ENCODE results near the gene SPTB. TPM values are rescaled to one million over a fixed set of nuclear protein-coding genes. Genes with fewer than 3 reads are reported as not detected.
A peak's percentile ranks its signal among the peaks of the same experiment; 100 is the strongest.

Gene SPTB
- total and polyA plus RNA-seq, 2 experiments from 2014 or later, result 1.1 to 1.7 TPM

GRCh38 chr14:64723691-64724577 lies 155.8 kb downstream of the SPTB start:
- H3K4me2 ChIP-seq, result peak overlapping the region; percentile 26
- H3K4me3 ChIP-seq, result no peak overlapping the region
- DNase-seq (ENCODE audit: low spot score), result peak; percentile 77
- peaks cover 95% of the 10 kb centered on the region for H3K79me2 ChIP-seq
- TF ChIP-seq EZH2phosphoT487 (IDR thresholded peaks at IDR 0.05; ENCODE audit: low read depth, severe bottlenecking, unreplicated experiment), result no peak
- no peak for TF ChIP-seq CTCF (IDR thresholded peaks at IDR 0.05; ENCODE audit: poor library complexity)
- TF ChIP-seq EZH2 (IDR thresholded peaks at IDR 0.05; ENCODE audit: borderline replicate concordance), result no peak
- H4K20me1 ChIP-seq (ENCODE audit: insufficient read depth, poor library complexity, severe bottlenecking), result no peaks in the 10 kb centered on the region
- no peak overlapping the region for H2AFZ ChIP-seq
- no peaks in the 10 kb centered on the region for H3K27me3 ChIP-seq
- no peaks in the 10 kb centered on the region for H3K36me3 ChIP-seq (replicated peaks; ENCODE audit: insufficient read depth, low read depth)
- WGBS (ENCODE audit: low lambda C conversion rate, missing lambda C conversion rate), result 57% methylated on average over 15 of the region's 15 CpGs
- no peaks in the 10 kb centered on the region for H3K9me3 ChIP-seq (ENCODE audit: low read depth)
- H3K4me1 ChIP-seq (ENCODE audit: insufficient read depth), result peaks cover 77% of the 10 kb centered on the region
- peak overlapping the region; percentile 94 for H3K27ac ChIP-seq
- H3K9me2 ChIP-seq (replicated peaks; ENCODE audit: insufficient read depth), result no peaks in the 10 kb centered on the region

GRCh38 chr14:64722842-64723447 lies 156.8 kb downstream of the SPTB start:
- Histone ChIP-seq H3K79me2 (peaks cover 95% of the 10 kb centered on the region), H4K20me1 (ENCODE audit: insufficient read depth, poor library complexity, severe bottlenecking) (no peaks in the 10 kb centered on the region), H3K27ac (peak overlapping the region; percentile 94), H3K4me3 (no peak overlapping the region), H3K9me3 (ENCODE audit: low read depth) (no peaks in the 10 kb centered on the region), H2AFZ (no peak overlapping the region), H3K36me3 (replicated peaks; ENCODE audit: insufficient read depth, low read depth) (no peaks in the 10 kb centered on the region), H3K4me2 (no peak overlapping the region), H3K9me2 (replicated peaks; ENCODE audit: insufficient read depth) (no peaks in the 10 kb centered on the region), H3K4me1 (ENCODE audit: insufficient read depth) (peaks cover 87% of the 10 kb centered on the region), H3K27me3 (no peaks in the 10 kb centered on the region)
- TF ChIP-seq EZH2 (IDR thresholded peaks at IDR 0.05; ENCODE audit: borderline replicate concordance), result no peak
- WGBS (ENCODE audit: low lambda C conversion rate, missing lambda C conversion rate), result 97% methylated on average over 5 of the region's 5 CpGs
- no peak for DNase-seq (ENCODE audit: low spot score)

GRCh38 chr14:64721899-64722298 lies 157.8 kb downstream of the SPTB start:
- Histone ChIP-seq H3K9me3 (ENCODE audit: low read depth) (no peaks in the 10 kb centered on the region), H3K4me3 (no peak overlapping the region), H3K9me2 (replicated peaks; ENCODE audit: insufficient read depth) (no peaks in the 10 kb centered on the region), H3K4me1 (ENCODE audit: insufficient read depth) (peaks cover 95% of the 10 kb centered on the region), H3K27me3 (no peaks in the 10 kb centered on the region), H3K27ac (peak overlapping the region; percentile 94), H3K79me2 (peaks cover 95% of the 10 kb centered on the region), H3K36me3 (replicated peaks; ENCODE audit: insufficient read depth, low read depth) (no peaks in the 10 kb centered on the region), H2AFZ (no peak overlapping the region), H3K4me2 (peak overlapping the region; percentile 20), H4K20me1 (ENCODE audit: insufficient read depth, poor library complexity, severe bottlenecking) (no peaks in the 10 kb centered on the region)
- WGBS (ENCODE audit: low lambda C conversion rate, missing lambda C conversion rate), result 78% methylated on average over 9 of the region's 9 CpGs
- DNase-seq (ENCODE audit: low spot score), result no peak
- TF ChIP-seq EZH2phosphoT487 (IDR thresholded peaks at IDR 0.05; ENCODE audit: low read depth, severe bottlenecking, unreplicated experiment) (no peak), CTCF (IDR thresholded peaks at IDR 0.05; ENCODE audit: poor library complexity) (no peak), EZH2 (IDR thresholded peaks at IDR 0.05; ENCODE audit: borderline replicate concordance) (no peak)

- H3K79me2 ChIP-seq, result peaks cover 98% of the 10 kb centered on the region
- no peak overlapping the region for H2AFZ ChIP-seq
- no peaks in the 10 kb centered on the region for H3K9me2 ChIP-seq (replicated peaks; ENCODE audit: insufficient read depth)
- no peak for DNase-seq (ENCODE audit: low spot score)
- peaks cover 96% of the 10 kb centered on the region for H3K4me1 ChIP-seq (ENCODE audit: insufficient read depth)
- H3K27ac ChIP-seq, result peak overlapping the region; percentile 94
- H3K4me3 ChIP-seq, result no peak overlapping the region
- H3K4me2 ChIP-seq, result peak overlapping the region; percentile 57
- TF ChIP-seq CTCF (IDR thresholded peaks at IDR 0.05; ENCODE audit: poor library complexity), result no peak
- no peak for TF ChIP-seq EZH2phosphoT487 (IDR thresholded peaks at IDR 0.05; ENCODE audit: low read depth, severe bottlenecking, unreplicated experiment)
- no peak for TF ChIP-seq EZH2 (IDR thresholded peaks at IDR 0.05; ENCODE audit: borderline replicate concordance)
- WGBS (ENCODE audit: low lambda C conversion rate, missing lambda C conversion rate), result 66% methylated on average over 5 of the region's 5 CpGs
- H3K9me3 ChIP-seq (ENCODE audit: low read depth), result no peaks in the 10 kb centered on the region
- H4K20me1 ChIP-seq (ENCODE audit: insufficient read depth, poor library complexity, severe bottlenecking), result no peaks in the 10 kb centered on the region
- H3K36me3 ChIP-seq (replicated peaks; ENCODE audit: insufficient read depth, low read depth), result no peaks in the 10 kb centered on the region
- no peaks in the 10 kb centered on the region for H3K27me3 ChIP-seq
These were observed 158.3 kb downstream of the SPTB start for GRCh38 chr14:64721391-64721791.

Data from hepatocyte (in vitro differentiated cells).